K562 (cell line): Measurements from ENCODE around the gene SLC7A14. TPM values are rescaled to one million over a fixed set of nuclear protein-coding genes. Genes with fewer than 3 reads are reported as not detected.

Experiments
- ATAC-seq: fragments of 200-7000 bp; cut with Tn5 transposase; 3 replicates; pipeline ENCODE4 v1.9.1; 2020; ENCODE audit warnings: moderate library complexity
- BruUV-seq: library from RNA; stranded (reverse); fragments of 400-500 nt; replicated peaks from 2 replicates; lab custom pipeline; 2021; lab: Mats Ljungman, UMichigan
- CTCF ChIA-PET: fragments of 300-600 bp; formaldehyde crosslinking; extraction: SDS; loops from one replicate; lab custom pipeline; 2021; ENCODE audit warnings: low intra/inter-chr PET ratio; lab: Yijun Ruan, JAX
- POLR2A ChIA-PET: fragments of 300-600, 350-650 bp; sonication (Branson Sonifier 250); formaldehyde crosslinking; extraction: SDS; loops from one replicate; lab custom pipeline; 2021; ENCODE audit warnings: antibody characterized with exemption, inconsistent platforms; lab: Yijun Ruan, JAX
- DNase-seq, 4 experiments: peaks; one replicate each; pipeline versions ENCODE4 v3.0.0 to v3.0.0-alpha.2; 2011 to 2018; ENCODE audit warnings: low spot score in 3 of 4, mixed read lengths in 3 of 4; ENCODE audit errors: extremely low read depth in 1 of 4
- FAIRE-seq: peaks from 2 replicates; lab custom pipeline; 2011; peaks lifted over from hg19 to GRCh38; lab: Jason Lieb, UNC
- H2AFZ ChIP-seq: 2 replicates; pipeline ENCODE4 v1.6.0; 2011; ENCODE audit warnings: low read depth, low read length, control low read depth, inconsistent platforms
- H3K27ac ChIP-seq: fragments of 200-600 bp; 3 replicates; pipeline ENCODE4 v1.8.0; 2011; ENCODE audit warnings: low read depth, mild to moderate bottlenecking, control low read depth, inconsistent platforms, low read length, moderate library complexity, mixed read lengths; ENCODE audit errors: extremely low read depth
- H3K27me3 ChIP-seq, 2 experiments: fragments of 300-600 bp in 1 of 2; 2 replicates in 1 of 2; 3 replicates in 1 of 2; pipeline versions ENCODE4 v1.6.0 to v1.8.0; 2011; ENCODE audit warnings: inconsistent platforms in 2 of 2, low read length in 2 of 2, mild to moderate bottlenecking in 1 of 2, mixed read lengths in 1 of 2, moderate library complexity in 1 of 2; ENCODE audit not compliant: control insufficient read depth in 2 of 2, insufficient read depth in 2 of 2
- H3K36me3 ChIP-seq: fragments of 300-600 bp; 3 replicates; pipeline ENCODE4 v1.8.0; 2011; ENCODE audit warnings: mild to moderate bottlenecking, low read length, inconsistent platforms; ENCODE audit not compliant: control insufficient read depth, insufficient read depth
- H3K4me1 ChIP-seq, 2 experiments: fragments of 200-600 bp in 1 of 2; replicated peaks in 1 of 2; 2 replicates in 1 of 2; 3 replicates in 1 of 2; pipeline versions ENCODE4 v1.5.1 to v1.8.0; 2011; ENCODE audit warnings: inconsistent platforms in 2 of 2, low read length in 2 of 2, mild to moderate bottlenecking in 1 of 2, mixed read lengths in 1 of 2, moderate library complexity in 1 of 2; ENCODE audit not compliant: control insufficient read depth in 2 of 2, insufficient read depth in 2 of 2
- H3K4me2 ChIP-seq: 2 replicates; pipeline ENCODE4 v1.6.1; 2011; ENCODE audit warnings: low read length, control low read depth, inconsistent platforms, mixed read lengths; ENCODE audit not compliant: insufficient read depth
- H3K4me3 ChIP-seq: fragments of 200-600 bp; sonication (generic), shearing (Covaris generic); 2 replicates; pipeline ENCODE4 v1.5.1; 2016; ENCODE audit warnings: control low read depth, inconsistent platforms
- H3K79me2 ChIP-seq: fragments of 200-600 bp; 3 replicates; pipeline ENCODE4 v1.8.0; 2011; ENCODE audit warnings: low read length, inconsistent platforms; ENCODE audit not compliant: control insufficient read depth, insufficient read depth
- H3K9ac ChIP-seq, 2 experiments: 2 replicates each; pipeline versions ENCODE4 v1.6.0 to v1.6.1; 2011; ENCODE audit warnings: low read depth in 2 of 2, low read length in 2 of 2, control low read depth in 1 of 2, inconsistent platforms in 1 of 2, mild to moderate bottlenecking in 1 of 2, mixed read lengths in 1 of 2; ENCODE audit not compliant: insufficient read depth in 1 of 2
- H3K9me1 ChIP-seq: one replicate; pipeline ENCODE4 v1.6.0; 2011; ENCODE audit warnings: inconsistent platforms, mild to moderate bottlenecking, low read length, moderate library complexity; ENCODE audit not compliant: control insufficient read depth, insufficient read depth
- H3K9me3 ChIP-seq: replicated peaks from 2 replicates; pipeline ENCODE4 v1.5.1; 2011; ENCODE audit warnings: low read depth, low read length, inconsistent platforms; ENCODE audit not compliant: control insufficient read depth, insufficient read depth
- H4K20me1 ChIP-seq: replicated peaks from 2 replicates; pipeline ENCODE4 v1.6.1; 2011; ENCODE audit warnings: low read length, inconsistent platforms, mixed read lengths; ENCODE audit not compliant: control insufficient read depth, insufficient read depth
- CTCF ChIP-seq, 3 experiments: IDR thresholded peaks in 2 of 3; conservative IDR thresholded peaks in 1 of 3; 2 replicates each; pipeline ENCODE4 v1.5.1; 2011 to 2012; ENCODE audit warnings: low read length in 3 of 3, mild to moderate bottlenecking in 3 of 3, control low read depth in 2 of 3, improper control_type of control experiment in 1 of 3, inconsistent platforms in 1 of 3, low read depth in 1 of 3, mixed read lengths in 1 of 3, moderate library complexity in 1 of 3; ENCODE audit not compliant: insufficient read depth in 2 of 3
- E4F1 ChIP-seq: fragments of 250-450 bp; sonication (Bioruptor Pico); IDR thresholded peaks from 2 replicates; pipeline ENCODE4 v1.5.0; 2021; ENCODE audit warnings: mild to moderate bottlenecking, borderline replicate concordance
- USF2 ChIP-seq: sonication (generic); formaldehyde crosslinking; IDR thresholded peaks from 2 replicates; pipeline ENCODE4 v1.5.0; 2020; ENCODE audit warnings: missing genetic modification reagents
- WGBS: fragments of 100-300 bp; shearing (Covaris generic); methylation state at CpG from one replicate; pipeline ENCODE4 v1.1.6; 2016; ENCODE audit warnings: low coverage, mixed read lengths; ENCODE audit not compliant: insufficient coverage; ENCODE audit errors: missing lambda C conversion rate; 5-methylcytosine and 5-hydroxymethylcytosine counted together
- in situ Hi-C: fragments of 300-500 bp; cut with MboI; formaldehyde crosslinking; loops from 4 replicates; pipeline ENCODE4 v1.15.0; 2018; ENCODE audit warnings: inconsistent platforms, mixed read lengths
- intact Hi-C: fragments of 100-400 bp; cut with micrococcal nuclease; formaldehyde crosslinking; loops from 2 replicates; pipeline ENCODE4 v1.14.2; 2022
- polyA plus RNA-seq, 8 experiments: library from polyadenylated mRNA; depleted of rRNA in 4 of 8; stranded (reverse) in 5 of 8; unstranded in 3 of 8; fragments of >200 nt; fragmentation: Nextera tagmentation in 2 of 8; fragmentation: Illumina TruSeq in 1 of 8; extraction: Ambion mirVana in 2 of 8; extraction: Trizol in 1 of 8; gene quantifications; 2 replicates each; pipeline versions ENCODE4 v1.2.1 to v1.2.3, GENCODE V29; 2011 to 2014; ENCODE audit warnings: inconsistent platforms in 1 of 8, missing spikeins in 1 of 8
- total RNA-seq, 7 experiments: library from RNA; depleted of rRNA in 6 of 7; stranded (reverse); fragments of >200 nt in 6 of 7; fragmentation: Illumina TruSeq in 2 of 7; extraction: Trizol in 2 of 7; gene quantifications; 2 replicates each; pipeline versions ENCODE4 v1.2.1 to v1.2.3, GENCODE V29; 2011 to 2021; ENCODE audit warnings: low replicate concordance in 1 of 7

Gene SLC7A14
- total and polyA plus RNA-seq, 9 of the 15 experiments (the other 6 are each of a cell fraction or from before 2014, with no cell fraction given), result not detected

- no peak overlapping the region for H3K4me3 ChIP-seq
- no peaks in the 10 kb centered on the region for H4K20me1 ChIP-seq
- FAIRE-seq, result no peak
- intact Hi-C loops, result no loop called here
- BruUV-seq, result no TSS peak
- TF ChIP-seq USF2 (CRISPR knock-in tag) (peak; percentile 9; the same call in 1 of the 2 replicates), E4F1 (no peak), CTCF (IDR thresholded peaks at IDR 0.05 in 2 of 3, conservative IDR thresholded peaks at IDR 0.05 in 1 of 3; ENCODE audit: insufficient read depth in 2 of 3, low read depth in 1 of 3, low read length in 3 of 3) (peak in 2 of 3 experiments; percentile 23 to 33; a peak in 2 of 6 replicates)
- in situ Hi-C loops, result no loop called here
- H3K4me2 ChIP-seq, result no peak overlapping the region
- DNase-seq, result peak; percentile 17 to 27 (median 22)
- no peak overlapping the region for H3K9ac ChIP-seq
- H3K27me3 ChIP-seq, result peaks cover 0 to 29% of the 10 kb centered on the region in 2 experiments
- H3K9me1 ChIP-seq, result no peaks in the 10 kb centered on the region
- no peaks in the 10 kb centered on the region for H3K79me2 ChIP-seq
- H3K36me3 ChIP-seq, result no peaks in the 10 kb centered on the region
- peak; percentile 85 for ATAC-seq
- WGBS, result 4% methylated on average over 4 of the region's 5 CpGs
- H3K9me3 ChIP-seq, result no peaks in the 10 kb centered on the region
- CTCF ChIA-PET, result no interaction called here
- POLR2A ChIA-PET, result interaction anchor here (0.6 kb wide), 1 partner anchor 327 kb away, joined by 3 read pairs; no protein-coding TSS in a partner anchor
- no peaks in the 10 kb centered on the region; a peak in 1 of 5 replicates for H3K4me1 ChIP-seq
- H2AFZ ChIP-seq, result no peak overlapping the region
- no peak overlapping the region for H3K27ac ChIP-seq
Observed at GRCh38 chr3:170483485-170484262, 102.2 kb downstream of the SLC7A14 start.
